IPS-NIHi7 (cell line): ENCODE data around the gene MOGAT1.

Experiments used
- DNase-seq: peaks from one replicate; pipeline ENCODE4 v3.0.0; 2012; ENCODE audit warnings: mixed read lengths; ENCODE audit errors: extremely low spot score

The MOGAT1 gene, protein sequence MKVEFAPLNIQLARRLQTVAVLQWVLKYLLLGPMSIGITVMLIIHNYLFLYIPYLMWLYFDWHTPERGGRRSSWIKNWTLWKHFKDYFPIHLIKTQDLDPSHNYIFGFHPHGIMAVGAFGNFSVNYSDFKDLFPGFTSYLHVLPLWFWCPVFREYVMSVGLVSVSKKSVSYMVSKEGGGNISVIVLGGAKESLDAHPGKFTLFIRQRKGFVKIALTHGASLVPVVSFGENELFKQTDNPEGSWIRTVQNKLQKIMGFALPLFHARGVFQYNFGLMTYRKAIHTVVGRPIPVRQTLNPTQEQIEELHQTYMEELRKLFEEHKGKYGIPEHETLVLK

DNA sequence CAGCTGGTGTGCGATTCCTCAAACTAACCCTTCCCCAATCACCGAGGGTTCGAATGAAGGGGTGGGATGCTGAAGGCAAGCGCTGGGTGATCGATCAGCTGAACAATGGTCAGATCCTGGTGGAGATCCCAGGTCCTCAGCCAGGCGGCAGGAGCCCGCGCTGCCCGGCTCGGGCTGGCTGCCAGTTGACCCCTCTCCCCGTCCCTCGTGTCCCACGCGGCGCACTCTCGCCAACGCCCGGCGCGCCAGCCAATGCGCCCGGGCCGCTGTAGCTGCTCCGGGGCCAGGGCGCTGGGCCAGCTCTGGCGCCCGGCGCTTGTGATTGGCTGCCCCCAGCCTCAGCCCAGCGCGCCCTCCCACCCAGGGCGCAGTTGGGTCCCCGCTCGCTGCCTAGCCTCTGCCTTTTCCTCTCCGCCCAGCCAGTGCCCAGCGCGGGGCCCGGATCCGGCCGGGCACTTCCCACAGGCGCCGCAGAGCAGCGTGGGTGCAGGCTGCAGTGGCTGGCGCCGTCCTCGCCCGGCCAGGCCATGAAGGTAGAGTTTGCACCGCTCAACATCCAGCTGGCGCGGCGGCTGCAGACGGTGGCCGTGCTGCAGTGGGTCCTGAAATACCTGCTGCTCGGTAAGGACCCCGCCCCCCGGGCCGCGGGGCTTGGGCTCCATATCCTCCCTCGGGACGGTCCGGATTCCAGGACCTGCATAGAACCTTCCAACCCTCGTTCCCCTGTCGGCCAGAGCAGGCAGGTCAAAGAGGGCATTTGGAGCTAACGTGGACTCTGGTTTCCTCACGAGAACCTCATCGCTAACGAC lies at the start of gene MOGAT1:
MOGAT1 (plus strand) TSS at position 400 of the 809 bp plus-strand sequence; CDS start at position 528, 128 bp downstream.
- peak; percentile 86 for DNase-seq

DNA sequence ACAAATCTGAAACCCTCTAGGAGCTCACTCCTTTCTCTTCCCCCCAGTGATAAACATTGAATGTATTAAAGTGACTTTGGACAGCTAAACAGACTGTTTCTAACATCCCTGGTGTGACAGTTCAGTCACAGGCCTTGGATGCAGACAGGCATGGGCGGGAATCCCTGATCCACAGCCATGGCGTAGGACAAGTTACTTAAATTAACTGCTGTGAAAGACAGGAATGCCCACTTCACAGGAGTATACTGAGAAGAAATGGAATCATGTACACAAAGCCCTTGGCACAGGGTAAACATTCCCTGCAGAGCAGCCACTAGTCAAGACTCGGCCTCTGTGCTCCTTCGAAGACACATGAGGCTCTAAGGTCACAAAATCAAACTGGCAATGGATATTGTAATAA lies 49.6 kb upstream of the MOGAT1 start:
- DNase-seq, result no peak

DNA sequence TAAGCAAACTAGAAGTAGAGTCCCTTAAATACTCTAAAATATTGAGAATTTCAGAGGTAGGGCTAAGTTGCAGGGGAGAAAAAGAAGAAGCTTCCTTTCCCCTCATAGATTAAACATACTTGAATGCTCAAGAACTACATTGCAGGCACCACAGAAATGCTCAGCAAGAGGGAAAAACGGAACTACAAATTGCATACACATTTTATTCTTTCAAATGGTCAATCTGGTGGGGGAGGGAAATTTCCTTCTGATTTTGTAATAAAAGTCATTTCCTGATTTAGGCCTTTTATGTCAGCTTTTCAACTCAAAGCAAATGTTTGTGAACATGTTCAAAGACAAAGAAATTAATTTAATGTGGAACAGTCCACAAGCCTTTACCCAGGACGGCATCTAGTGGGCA lies 48.5 kb upstream of the MOGAT1 start:
- no peak for DNase-seq

DNA sequence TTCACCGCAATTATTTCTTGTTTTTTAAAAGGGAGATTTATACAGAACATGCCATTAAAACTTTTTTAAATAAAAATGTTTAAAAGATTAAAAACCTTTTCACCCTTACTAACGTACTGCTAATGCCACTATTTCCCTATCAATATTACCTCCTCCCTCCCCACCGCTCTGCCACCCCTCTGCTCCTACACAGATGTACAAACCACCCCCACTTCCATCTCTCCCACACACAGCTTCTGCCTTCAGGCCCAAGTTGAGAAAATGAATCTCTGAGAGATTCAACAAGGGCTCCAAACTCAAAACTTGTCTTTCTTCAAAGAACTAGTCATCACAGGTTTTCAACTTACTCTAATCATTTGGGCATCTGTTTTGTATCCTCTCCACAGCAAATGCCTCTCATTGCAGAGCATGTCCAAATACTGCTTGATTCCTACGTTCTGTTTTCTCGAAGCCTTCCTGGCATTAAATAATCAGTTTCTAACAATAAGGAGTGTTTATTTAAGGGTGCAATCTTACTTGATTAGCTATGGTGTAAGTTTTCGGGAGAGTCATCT lies 47.6 kb upstream of the MOGAT1 start:
- DNase-seq, result no peak

DNA sequence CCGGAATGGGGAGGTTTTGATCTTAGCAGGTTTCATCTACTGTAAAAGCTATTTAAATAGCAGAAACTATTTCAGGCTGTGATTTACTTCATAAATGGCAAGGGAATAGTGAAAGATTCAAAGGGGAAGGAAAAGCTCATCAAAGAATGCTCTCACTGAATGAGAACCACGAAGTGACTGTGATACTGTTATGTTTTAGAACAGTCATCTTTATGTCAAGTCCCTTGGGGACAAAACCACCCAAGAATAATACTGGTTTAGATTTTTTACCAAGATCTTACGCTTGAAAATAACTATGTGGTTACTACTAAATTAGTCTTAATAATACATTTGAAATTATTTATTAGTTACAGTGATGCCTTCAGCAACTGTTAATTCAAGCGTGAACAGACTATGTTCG lies 43.7 kb upstream of the MOGAT1 start:
- DNase-seq, result no peak

DNA sequence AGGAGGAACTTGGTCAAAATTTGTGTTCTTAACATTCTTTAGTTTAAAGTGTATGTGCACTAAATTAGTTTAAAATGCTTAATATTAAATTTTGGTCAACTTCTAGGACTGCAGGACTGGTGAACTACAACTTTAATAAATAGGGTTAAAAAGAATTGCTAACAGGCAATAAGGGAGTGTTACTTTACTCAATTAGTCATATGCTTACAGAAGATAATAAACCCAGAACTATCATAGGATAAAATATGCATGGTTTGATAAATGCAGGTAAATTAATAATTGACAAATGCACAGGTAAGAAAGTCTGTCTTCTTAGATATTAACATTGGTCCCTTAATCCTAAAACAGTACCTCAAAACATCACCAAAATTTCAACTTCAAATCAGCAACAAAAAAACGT lies 36.2 kb upstream of the MOGAT1 start:
- DNase-seq, result no peak

DNA sequence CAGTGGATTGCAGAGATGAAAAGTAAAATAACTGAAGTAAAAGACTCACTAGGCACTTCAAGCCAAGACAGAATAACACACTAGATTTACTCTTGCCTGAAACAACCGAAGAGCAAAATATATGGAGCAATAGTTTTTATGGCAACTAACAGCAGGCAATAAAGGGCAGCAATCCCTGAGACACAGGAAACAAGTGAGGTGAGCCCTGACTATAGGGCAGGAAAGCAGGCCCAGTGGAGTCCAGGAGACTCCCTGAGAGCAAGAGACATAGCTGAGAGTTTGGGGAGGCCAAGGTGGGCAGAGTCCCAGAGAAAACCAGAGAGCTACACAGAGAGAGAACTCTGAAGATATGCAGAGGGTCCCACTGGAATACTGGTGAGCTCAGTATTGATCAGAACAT lies 34.4 kb upstream of the MOGAT1 start:
- DNase-seq, result no peak

DNA sequence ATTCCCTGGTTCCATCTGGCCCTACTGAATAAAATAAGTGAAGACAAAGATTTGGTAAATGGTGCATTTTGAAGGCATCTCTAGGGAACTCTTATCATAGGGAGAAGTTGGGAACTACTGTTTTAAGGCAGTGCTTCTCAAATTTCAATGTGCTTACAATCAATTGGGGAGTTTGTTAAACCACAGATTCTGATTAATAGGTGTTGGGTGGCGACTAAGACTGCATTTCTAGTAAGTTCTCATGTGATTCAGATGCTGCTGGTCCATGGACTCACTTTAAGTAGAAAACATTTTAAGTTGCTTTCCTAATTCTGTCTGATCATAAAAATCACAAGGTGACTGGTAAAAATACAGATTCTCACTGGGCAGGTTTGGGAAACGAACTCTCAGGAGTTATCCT lies 30.1 kb upstream of the MOGAT1 start:
- DNase-seq, result no peak

DNA sequence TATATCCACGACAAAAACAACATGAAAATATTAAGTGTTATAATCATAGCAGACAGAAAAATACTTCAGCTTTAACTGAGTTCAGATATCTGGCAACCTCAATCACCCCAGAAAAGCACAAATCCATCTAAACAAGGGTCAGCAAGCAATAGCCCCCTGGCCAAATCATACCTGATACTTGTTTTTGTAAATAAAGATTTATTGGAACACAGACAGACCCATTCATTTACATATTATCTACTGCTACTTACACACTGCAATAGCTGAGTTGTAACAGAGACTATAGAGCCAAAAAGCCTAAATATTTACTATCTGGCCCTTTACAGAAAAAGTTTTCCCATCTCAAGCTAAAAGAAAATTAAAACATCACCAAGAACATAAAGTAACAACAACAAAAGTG lies 28.3 kb upstream of the MOGAT1 start:
- DNase-seq, result no peak

DNA sequence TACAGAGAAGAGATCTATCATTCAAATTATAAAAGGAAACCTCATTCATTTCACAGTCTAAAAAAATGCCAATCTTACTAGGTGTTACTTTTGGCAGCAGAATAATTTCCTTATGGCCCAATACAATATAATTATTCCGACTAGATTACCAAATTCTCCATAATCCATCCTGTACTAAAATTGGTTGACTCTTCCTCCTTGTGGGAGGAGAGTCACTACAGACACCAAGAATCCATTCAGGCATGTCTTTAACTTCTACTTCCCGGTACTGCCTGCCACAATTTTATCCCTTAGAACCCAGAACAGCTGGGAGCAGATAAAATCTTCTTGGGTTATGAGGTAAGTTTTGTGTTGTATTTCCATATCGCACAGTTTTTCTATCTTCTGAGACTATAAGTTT lies 25.4 kb upstream of the MOGAT1 start:
- DNase-seq, result no peak

DNA sequence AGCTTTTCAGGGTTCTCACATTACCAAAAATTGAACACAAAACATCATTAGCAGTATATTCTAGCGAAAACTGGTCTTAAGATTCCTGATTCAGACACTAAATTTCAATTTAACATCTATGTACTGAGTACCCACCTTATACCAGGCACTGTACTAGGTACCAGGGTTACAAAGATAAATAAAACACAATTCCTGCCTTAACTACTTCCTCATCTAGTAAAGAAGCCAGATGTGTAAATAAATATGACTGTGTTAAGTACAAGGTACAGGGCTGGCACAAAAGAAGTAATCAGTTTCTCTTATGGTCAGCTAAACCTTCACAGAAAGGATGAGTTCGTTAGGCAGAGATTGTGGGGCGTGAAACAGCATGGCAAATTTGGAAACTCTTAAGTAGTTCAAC lies 21.7 kb upstream of the MOGAT1 start:
- DNase-seq, result no peak

DNA sequence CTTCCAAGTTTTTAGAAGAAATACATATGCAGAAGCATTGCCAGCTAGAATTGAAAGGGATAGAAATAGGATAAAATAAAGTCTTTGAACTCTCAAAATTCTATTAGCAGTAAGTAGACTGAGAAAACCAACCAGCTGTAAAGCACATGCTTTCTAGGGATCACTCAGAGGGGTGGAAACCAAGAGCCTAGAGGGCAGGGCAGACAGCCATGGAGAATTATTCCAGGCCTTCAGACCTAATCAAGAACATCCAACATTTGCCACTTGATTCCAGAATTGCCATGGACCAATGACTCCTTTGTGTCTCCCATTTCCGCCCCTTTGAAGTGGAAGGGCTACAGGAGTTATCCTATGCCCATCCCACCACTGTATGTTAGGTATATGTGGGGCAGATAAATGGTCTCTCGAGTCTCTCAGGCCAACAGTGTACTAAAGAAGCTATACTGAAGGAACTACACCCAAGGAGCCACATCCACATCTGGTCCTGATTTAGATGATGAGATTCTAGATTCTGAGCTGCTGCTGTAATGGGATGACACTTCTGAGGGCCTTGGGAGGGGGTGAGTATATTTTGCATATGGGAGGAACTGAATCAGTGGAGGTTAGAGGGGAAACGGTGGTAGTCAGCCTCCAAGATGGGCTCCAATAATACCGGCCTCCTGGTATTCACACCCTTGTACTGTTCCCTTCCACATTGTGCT lies 19.6 kb upstream of the MOGAT1 start:
- DNase-seq, result no peak

DNA sequence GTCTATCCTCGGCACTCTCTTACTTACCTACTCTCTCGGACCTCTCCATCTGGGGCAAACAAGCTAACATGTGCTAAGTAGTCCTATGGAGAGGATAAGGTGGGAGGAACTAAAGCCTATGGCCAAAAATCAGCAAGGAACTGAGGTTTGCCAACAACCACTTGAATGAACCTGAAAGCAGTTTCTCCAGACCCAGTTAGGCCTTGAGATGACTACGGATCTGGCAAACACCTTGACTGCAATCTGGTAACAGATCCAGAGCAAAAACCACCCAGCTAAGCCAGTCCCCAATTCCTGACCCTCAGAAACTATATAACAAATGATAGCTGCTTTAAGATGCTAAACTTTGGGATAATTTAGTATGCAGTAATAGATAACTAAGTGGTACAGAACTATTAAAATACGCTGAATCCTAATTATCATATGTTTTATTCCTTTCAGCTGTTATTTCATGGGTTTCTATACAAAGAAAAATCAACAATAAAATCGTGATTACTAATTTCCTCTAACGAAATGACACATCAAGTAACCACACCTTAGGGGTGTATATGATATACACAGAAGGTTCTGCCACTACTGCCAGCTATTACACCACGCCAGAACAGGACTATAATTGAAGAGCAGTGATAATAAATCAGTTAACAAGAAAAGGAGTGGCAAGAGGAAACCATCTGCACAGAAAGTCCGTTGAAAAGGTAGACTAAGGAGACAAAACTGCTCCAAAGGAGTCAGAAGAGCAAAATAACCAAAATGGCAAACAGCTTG lies 18.8 kb upstream of the MOGAT1 start:
- DNase-seq, result no peak

DNA sequence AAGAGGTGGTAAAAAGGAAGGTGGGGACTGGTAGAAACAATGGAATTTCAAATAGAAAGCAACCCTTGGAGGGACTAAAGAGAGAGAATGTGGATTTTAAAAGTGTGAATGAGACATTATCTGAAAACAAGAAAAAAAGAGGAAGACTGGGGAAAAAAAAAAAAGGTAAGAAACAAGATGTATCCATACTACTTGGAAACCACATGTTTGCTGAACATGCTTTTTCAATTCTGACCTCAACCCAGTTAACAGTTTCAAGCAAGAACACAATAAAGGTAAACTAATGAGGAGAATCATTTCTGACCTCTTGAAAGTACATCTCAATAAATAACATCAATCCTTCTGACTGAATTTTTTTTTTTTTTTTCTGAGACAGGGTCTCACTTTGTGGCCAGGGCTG lies 18.2 kb upstream of the MOGAT1 start:
- no peak for DNase-seq

DNA sequence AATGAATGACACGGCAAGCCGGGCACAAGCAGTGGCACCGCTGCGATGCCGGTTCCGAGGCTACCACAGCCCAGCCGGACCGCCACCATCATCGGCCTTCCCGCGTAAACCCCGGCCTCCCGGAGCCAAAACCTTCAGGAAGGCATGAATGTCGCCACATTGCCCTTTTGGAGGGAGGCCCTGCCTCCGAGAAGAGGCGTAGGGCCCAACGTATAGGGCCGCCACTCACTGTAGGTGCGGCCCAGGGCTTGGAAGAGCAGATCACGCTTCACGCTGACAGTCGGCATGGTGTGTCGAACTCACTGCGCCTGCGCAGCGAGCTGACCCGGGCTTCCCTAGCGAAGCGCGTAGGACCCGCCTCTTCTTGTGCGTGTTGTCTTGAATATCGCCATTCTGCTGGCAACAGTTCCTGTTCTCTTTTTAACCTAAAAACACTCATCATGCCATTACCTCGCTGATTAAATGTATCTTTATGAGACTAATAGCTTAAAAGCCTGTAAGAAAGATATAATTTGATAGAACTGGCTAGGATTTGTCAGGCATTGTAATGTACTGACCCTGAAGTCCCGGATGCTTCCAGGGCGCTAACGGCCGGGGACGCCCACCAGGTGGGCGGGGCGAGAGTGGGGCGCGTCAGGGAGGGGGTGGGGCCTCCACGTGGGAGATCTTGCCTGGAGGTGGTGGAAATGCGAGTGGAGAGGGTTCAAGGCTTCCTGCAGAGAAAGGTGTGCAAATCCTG lies 15.5 kb upstream of the MOGAT1 start, which contains the start of gene FARSB:
FARSB (minus strand) TSS at position 306 of the 739 bp plus-strand sequence; CDS start at position 287, 19 bp downstream.
- DNase-seq, result peak; percentile 96

DNA sequence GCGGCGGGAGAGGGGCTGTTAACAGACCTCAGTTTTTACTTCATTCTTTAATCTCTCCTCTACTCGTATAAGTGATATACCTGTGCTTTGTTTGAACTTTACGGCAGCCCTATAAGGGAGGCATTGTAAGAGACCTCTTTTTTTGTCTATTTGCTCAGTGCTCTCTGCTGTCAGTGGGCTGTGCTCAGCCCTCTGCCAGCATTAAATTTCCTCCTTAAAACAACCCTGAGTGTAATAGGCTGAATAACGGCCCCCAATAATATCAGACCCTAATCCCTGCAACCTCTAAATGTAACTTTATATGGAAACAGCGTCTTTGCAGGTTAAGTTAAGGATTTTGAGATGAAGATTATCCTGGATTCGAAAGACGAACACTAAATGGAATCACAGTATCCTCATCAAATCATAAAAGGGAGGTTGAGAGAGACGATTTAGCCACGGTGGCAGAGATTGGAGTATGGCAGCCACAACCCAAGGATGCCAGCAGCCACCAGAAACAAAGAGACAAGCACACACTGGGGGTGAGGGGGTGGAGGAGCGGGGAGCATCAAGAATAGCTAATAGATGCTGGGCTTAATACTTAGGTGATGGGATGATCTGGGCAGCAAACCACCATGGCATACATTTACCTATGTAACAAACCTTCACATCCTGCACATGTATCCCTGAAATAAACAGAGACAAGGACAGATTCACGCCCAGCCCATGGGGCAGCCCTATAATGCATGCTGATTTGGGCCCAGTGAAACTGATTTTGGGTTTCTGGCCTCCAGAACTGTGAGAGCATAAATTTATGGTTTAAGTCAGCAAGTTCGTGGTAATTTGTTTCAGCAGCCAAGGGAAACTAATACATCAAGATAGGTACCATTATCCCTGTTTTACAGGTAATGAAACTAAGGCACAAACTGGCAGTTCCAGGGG lies 14.7 kb upstream of the MOGAT1 start:
- DNase-seq, result peak; percentile 22

DNA sequence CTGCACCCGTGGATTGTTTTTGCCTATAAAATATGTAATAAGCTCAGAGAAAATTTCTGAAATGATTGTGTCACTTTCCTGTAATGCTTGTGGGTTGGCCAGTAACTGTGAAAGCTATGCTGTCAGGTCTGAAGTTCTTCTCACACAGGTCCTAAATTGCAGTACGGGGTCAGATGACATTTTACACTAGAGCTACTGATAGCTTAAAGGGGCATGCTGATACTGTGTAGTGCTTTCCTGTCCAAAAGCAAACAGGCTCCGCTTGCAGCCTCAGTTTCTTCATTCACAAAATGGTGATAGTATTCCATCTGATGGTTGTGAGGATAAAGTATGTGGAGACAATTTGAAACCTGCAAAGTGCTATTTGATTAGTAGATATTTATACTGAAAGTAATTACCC lies 8.0 kb upstream of the MOGAT1 start:
- DNase-seq, result no peak

DNA sequence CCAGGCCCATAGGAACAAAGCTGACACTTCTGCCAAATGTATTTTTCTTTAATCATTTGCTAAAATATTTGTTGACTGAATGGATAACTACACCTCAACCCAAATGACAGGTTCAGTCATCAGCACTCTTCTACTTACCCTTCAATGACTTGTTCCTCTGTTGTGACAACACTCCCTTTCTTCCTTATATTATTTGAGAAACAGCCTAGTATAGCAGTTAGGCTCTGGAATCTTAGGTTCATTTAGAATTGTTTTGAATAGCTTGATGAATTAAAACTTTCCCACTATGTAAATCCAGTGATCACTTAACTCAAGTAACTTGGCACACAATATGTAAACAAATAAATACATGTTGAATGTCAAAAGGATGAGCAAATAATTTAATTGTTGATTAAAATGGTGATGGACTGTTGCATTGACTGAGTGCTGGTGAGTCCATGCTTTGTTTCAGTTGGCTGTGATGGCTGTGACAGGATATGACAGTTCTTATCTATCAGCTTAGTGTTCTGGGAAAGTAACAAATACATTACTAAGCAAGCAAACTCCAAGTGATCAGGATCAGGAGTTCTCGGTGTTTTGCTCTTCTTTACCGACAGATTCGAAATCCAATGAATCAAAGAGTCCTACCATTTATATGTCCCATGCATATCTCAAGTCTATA lies 2.8 kb upstream of the MOGAT1 start:
- no peak for DNase-seq

DNA sequence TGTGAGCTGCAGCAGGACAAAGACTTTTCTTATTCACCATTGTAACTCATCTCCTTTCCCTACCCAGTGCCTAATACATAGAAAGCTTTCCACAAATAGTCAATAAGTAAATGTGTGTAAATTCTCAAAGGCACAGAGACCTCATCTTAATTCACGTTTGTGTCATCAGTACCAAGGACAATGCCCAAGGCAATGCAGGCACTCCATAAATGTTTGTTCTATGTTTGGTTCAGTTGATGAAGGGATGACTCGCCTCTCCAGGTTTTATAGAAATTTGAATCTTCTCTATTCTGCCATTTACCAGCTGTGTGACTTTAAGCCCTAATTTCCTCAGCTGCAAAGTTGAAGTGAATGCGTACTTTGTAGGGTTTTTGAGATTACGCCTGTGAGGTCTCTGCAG lies 2.1 kb upstream of the MOGAT1 start:
- DNase-seq, result no peak
